GM18909 (cell line): ENCODE measurements around the gene SUPT20H.
"Not testable (repeated sequence)": the region's sequence is repeated elsewhere in the genome, so short reads cannot be mapped to it uniquely, and the experiment has no call there.

Source experiments
- ATAC-seq: cut with Tn5 transposase; IDR thresholded peaks from one replicate; pipeline ENCODE4 v1.9.1; 2021; ENCODE audit warnings: mild to moderate bottlenecking; ENCODE audit not compliant: unreplicated experiment, poor library complexity

SUPT20H gene

GRCh38 chr13:37070956-37071355, 11.5 kb upstream of the SUPT20H start:
- ATAC-seq = no peak

GRCh38 chr13:37070145-37070695, 10.7 kb upstream of the SUPT20H start:
- no peak for ATAC-seq

- ATAC-seq = no peak
Observed at GRCh38 chr13:37069597-37070103, 10.2 kb upstream of the SUPT20H start.

GRCh38 chr13:37068962-37069361, 9.5 kb upstream of the SUPT20H start:
- no peak for ATAC-seq

GRCh38 chr13:37067874-37068273, 8.4 kb upstream of the SUPT20H start:
- ATAC-seq = no peak

- ATAC-seq = no peak
Observed at GRCh38 chr13:37065890-37066526, 6.5 kb upstream of the SUPT20H start.

- peak; percentile 28 for ATAC-seq
Observed at GRCh38 chr13:37059848-37060192, 332 bp upstream of the SUPT20H start.

DNA sequence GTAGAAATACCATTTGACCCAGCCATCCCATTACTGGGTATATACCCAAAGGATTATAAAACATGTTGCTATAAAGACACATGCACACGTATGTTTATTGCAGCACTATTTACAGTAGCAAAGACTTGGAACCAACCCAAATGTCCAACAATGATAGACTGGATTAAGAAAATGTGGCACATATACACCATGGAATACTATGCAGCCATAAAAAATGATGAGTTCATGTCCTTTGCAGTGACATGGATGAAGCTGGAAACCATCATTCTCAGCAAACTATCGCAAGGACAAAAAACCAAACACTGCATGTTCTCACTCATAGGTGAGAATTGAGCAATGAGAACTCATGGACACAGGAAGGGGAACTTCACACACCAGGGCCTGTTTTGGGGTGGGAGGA, 3.3 kb downstream of the SUPT20H start:
- ATAC-seq = not testable (repeated sequence)

GRCh38 chr13:37053111-37053510, 6.4 kb downstream of the SUPT20H start:
- not testable (repeated sequence) for ATAC-seq

DNA sequence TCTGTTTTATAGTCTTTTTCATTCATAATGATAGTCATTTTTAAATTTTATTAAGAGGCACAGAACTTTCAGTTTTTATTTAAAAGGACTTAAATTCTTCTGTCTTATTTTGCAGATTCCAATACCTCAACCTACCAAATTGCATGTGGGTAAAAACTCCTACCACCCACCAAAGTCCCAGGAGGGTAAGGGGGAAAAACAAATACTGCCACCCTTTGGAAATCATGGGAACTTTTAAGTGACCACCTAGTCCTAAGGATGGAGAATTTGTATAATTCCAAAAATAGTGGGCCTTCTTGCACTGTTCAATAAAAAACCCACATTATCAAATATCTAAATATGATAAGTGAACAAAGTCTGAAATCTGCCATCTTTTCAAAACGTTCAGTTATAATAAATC, 9.7 kb downstream of the SUPT20H start:
- no peak for ATAC-seq

GRCh38 chr13:37047846-37048245, 11.6 kb downstream of the SUPT20H start:
- ATAC-seq = no peak

DNA sequence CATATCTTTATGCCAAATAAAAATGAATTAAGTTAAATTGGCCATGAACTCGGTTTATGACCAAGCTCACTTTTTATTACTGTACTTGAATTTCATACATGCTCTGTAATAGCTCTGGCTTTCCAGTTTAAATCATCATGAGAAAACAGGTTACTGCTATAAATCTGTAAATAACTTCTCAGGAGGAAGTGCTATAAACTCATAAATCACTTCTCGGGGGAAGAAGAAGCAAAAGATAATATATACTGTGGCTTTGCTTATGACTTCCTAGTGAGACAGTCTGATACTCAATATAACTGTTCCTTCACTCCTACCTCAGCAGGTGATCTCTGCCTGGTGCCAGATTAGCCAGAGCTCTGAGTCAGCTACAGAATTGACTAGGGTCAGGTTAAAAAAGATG, 12.5 kb downstream of the SUPT20H start:
- no peak for ATAC-seq

DNA sequence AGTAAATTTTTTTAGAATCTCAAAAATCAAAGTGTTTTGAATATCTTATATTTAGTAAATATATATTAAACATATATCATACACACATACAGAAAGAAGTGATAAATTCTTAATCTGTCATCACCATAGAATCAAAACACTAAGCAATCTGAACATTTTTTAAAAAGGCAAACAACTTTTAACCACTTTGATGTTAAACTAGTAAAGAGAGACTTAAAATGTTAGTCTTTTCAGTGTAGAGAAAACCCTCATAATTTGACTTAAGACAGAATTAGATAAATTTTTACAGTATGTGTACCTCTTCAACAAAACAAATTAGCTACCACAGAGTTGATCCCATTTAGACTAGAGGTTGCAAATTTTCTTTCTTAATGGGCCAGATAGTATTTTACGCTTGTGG, 13.4 kb downstream of the SUPT20H start:
- no peak for ATAC-seq

DNA sequence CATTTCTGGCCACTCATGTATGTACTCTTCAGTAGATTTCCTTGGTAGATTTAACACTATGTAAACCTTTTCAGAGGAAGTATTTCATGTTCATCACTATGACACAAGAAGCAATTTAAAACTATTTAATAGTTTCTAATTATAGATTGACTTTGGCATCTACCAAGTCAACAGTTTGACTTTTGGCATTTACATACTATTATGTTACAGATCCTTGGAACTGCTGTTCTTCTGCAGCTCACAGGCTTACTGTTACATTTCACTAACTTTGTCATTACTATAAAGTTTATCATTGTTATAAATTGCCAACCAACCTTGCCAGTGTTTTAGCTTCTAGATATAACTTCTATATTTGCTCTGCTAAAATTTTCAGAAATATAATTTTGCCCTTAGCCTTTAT, 18.7 kb downstream of the SUPT20H start:
- ATAC-seq = no peak

GRCh38 chr13:37039896-37040295, 19.6 kb downstream of the SUPT20H start:
- ATAC-seq = no peak

- ATAC-seq = no peak
Observed at GRCh38 chr13:37037241-37037640, 22.2 kb downstream of the SUPT20H start.

GRCh38 chr13:37029617-37030016, 29.9 kb downstream of the SUPT20H start:
- ATAC-seq = no peak

DNA sequence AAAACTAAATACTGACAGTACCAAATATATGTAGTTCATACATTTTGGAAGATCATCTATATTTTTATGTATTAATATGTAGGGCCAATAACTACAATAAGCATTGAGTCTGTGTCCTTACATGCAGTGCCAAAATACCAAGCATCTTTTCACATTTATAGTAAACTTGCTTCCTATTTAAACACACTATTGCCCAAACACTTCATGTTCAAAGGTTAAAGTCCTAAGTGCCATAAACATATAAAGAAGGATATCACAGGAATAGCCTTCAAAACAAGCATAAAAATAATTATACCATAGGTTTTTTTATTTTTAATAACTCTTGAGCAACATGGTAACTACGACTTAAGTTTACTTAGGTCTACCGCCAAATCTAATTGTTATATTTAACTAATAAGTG, 31.8 kb downstream of the SUPT20H start:
- ATAC-seq = no peak

- ATAC-seq = no peak
Observed at GRCh38 chr13:37026771-37027170, 32.7 kb downstream of the SUPT20H start.

GRCh38 chr13:37023871-37024270, 35.6 kb downstream of the SUPT20H start:
- ATAC-seq = no peak

- ATAC-seq = no peak
Observed at GRCh38 chr13:37014609-37015008, 44.9 kb downstream of the SUPT20H start.

- ATAC-seq = no peak
Observed at GRCh38 chr13:37011788-37012187, 47.7 kb downstream of the SUPT20H start.
